ENCODE data around the gene KDM8. TPM values are rescaled to one million over a fixed set of nuclear protein-coding genes. Genes with fewer than 3 reads are reported as not detected.

KDM8 gene
- total and polyA plus RNA-seq, 2 donors (not counting 3 experiments of a cell fraction or from before 2014, with no cell fraction given), result 5.1 to 8.4 TPM

GRCh38 chr16:27220991-27221390 lies 17.7 kb downstream of the KDM8 start:
- Histone ChIP-seq H3K27me3 (ENCODE audit: control insufficient read depth in 2 of 2, insufficient read depth in 2 of 2, low read length in 2 of 2) (no peaks in the 10 kb centered on the region), H3K9me3 (replicated peaks; ENCODE audit: control insufficient read depth, insufficient read depth, low read length) (no peaks in the 10 kb centered on the region), H3K4me2 (ENCODE audit: insufficient read depth, low read length) (no peak overlapping the region), H3K4me1 (ENCODE audit: control insufficient read depth, extremely low read depth, insufficient read depth, low read length) (no peaks in the 10 kb centered on the region), H3K4me3 (replicated peaks in 1 of 3; ENCODE audit: insufficient read depth in 1 of 3, low read depth in 1 of 3, low read length in 3 of 3) (no peak overlapping the region), H2AFZ (ENCODE audit: low read depth, low read length) (no peak overlapping the region), H3K27ac (ENCODE audit: insufficient read depth, low read depth, low read length) (no peak overlapping the region), H3K9me1 (replicated peaks; ENCODE audit: control insufficient read depth, extremely low read depth, insufficient read depth, low read length) (no peaks in the 10 kb centered on the region), H3K9ac (replicated peaks; ENCODE audit: extremely low read depth, insufficient read depth, low read length) (no peak overlapping the region), H3K36me3 (ENCODE audit: control insufficient read depth in 2 of 2, extremely low read depth in 1 of 2, insufficient read depth in 2 of 2, low read length in 2 of 2) (peaks cover 0 to 4% of the 10 kb centered on the region in 2 experiments), H4K20me1 (replicated peaks; ENCODE audit: control insufficient read depth, extremely low read depth, insufficient read depth, low read length) (no peaks in the 10 kb centered on the region), H3K79me2 (ENCODE audit: control insufficient read depth, insufficient read depth, low read length) (no peaks in the 10 kb centered on the region)
- intact Hi-C loops (cut with micrococcal nuclease), result no loop called here
- dilution Hi-C loops (cut with MboI; ENCODE audit: extremely low pct_ligation_motif_present, low sequenced_read_pairs), result no loop called here
- FAIRE-seq (no peak), DNase-seq (ENCODE audit: low read depth, low spot score) (no peak)
- ChIA-PET CTCF (interaction anchor here (0.8 to 2.3 kb wide), 3 partner anchors 42 to 147 kb away, joined by 3 to 15 read pairs (median 3); no protein-coding TSS in a partner anchor), POLR2A (no interaction called here)
- no TSS peak for BruUV-seq (replicated peaks)
- TF ChIP-seq GATA2 (IDR thresholded peaks at IDR 0.05; ENCODE audit: insufficient read depth, insufficient read length, low read depth, low read length) (no peak), JUN (IDR thresholded peaks at IDR 0.05; ENCODE audit: borderline replicate concordance, insufficient read depth, insufficient read length, low read depth) (no peak), MYC (IDR thresholded peaks at IDR 0.05; ENCODE audit: low read depth, low read length) (no peak), POLR2AphosphoS5 (IDR thresholded peaks at IDR 0.05; ENCODE audit: insufficient read depth, low read depth, low read length) (no peak)

GRCh38 chr16:27221576-27222248 lies 18.4 kb downstream of the KDM8 start:
- ChIA-PET CTCF (interaction anchor here (0.8 to 2.3 kb wide), 5 partner anchors 13 to 146 kb away, joined by 3 to 15 read pairs (median 3); no protein-coding TSS in a partner anchor), POLR2A (no interaction called here)
- dilution Hi-C loops (cut with MboI; ENCODE audit: extremely low pct_ligation_motif_present, low sequenced_read_pairs), result no loop called here
- BruUV-seq (replicated peaks), result no TSS peak
- H3K4me1 ChIP-seq (ENCODE audit: control insufficient read depth, extremely low read depth, insufficient read depth, low read length), result no peaks in the 10 kb centered on the region
- no peaks in the 10 kb centered on the region for H3K9me1 ChIP-seq (replicated peaks; ENCODE audit: control insufficient read depth, extremely low read depth, insufficient read depth, low read length)
- no peaks in the 10 kb centered on the region for H3K27me3 ChIP-seq (ENCODE audit: control insufficient read depth in 2 of 2, insufficient read depth in 2 of 2, low read length in 2 of 2)
- H3K27ac ChIP-seq (ENCODE audit: insufficient read depth, low read depth, low read length), result no peak overlapping the region
- H3K79me2 ChIP-seq (ENCODE audit: control insufficient read depth, insufficient read depth, low read length), result no peaks in the 10 kb centered on the region
- H3K4me2 ChIP-seq (ENCODE audit: insufficient read depth, low read length), result no peak overlapping the region
- H3K4me3 ChIP-seq (replicated peaks in 1 of 3; ENCODE audit: insufficient read depth in 1 of 3, low read depth in 1 of 3, low read length in 3 of 3), result no peak overlapping the region
- H3K36me3 ChIP-seq (ENCODE audit: control insufficient read depth in 2 of 2, extremely low read depth in 1 of 2, insufficient read depth in 2 of 2, low read length in 2 of 2), result peaks cover 0 to 6% of the 10 kb centered on the region in 2 experiments
- H2AFZ ChIP-seq (ENCODE audit: low read depth, low read length), result no peak overlapping the region
- intact Hi-C loops (cut with micrococcal nuclease), result no loop called here
- FAIRE-seq (no peak), DNase-seq (ENCODE audit: low read depth, low spot score) (no peak)
- no peak overlapping the region for H3K9ac ChIP-seq (replicated peaks; ENCODE audit: extremely low read depth, insufficient read depth, low read length)
- TF ChIP-seq GATA2 (IDR thresholded peaks at IDR 0.05; ENCODE audit: insufficient read depth, insufficient read length, low read depth, low read length), result no peak
- H4K20me1 ChIP-seq (replicated peaks; ENCODE audit: control insufficient read depth, extremely low read depth, insufficient read depth, low read length), result no peaks in the 10 kb centered on the region
- no peaks in the 10 kb centered on the region for H3K9me3 ChIP-seq (replicated peaks; ENCODE audit: control insufficient read depth, insufficient read depth, low read length)
